Thyroid gland (tissue), 4 donors: ENCODE results near the gene IPO9.

Experiments used
- CTCF ChIP-seq, 6 experiments: fragments of 200-600 bp in 3 of 6; fragments of 450-650 bp in 3 of 6; sonication (generic) in 3 of 6; IDR thresholded peaks; one replicate each; pipeline ENCODE4 v1.5.1; 2016 to 2019; ENCODE audit warnings: antibody characterized with exemption in 6 of 6, mild to moderate bottlenecking in 2 of 6, inconsistent platforms in 1 of 6, moderate library complexity in 1 of 6
- POLR2A ChIP-seq, 2 donors: fragments of 450-650 bp; IDR thresholded peaks; one replicate each; pipeline ENCODE4 v1.6.1; 2017; ENCODE audit warnings: antibody characterized with exemption in 2 of 2, mild to moderate bottlenecking in 2 of 2, moderate library complexity in 1 of 2

- no peak for TF ChIP-seq CTCF (IDR thresholded peaks at IDR 0.05)
- no peak for TF ChIP-seq POLR2A (IDR thresholded peaks at IDR 0.05)
These were observed 5.7 kb downstream of the IPO9 start for GRCh38 chr1:201834621-201835020.
